ENCODE measurements around the gene FBXO45. TPM values are rescaled to one million over a fixed set of nuclear protein-coding genes. Genes with fewer than 3 reads are reported as not detected.

FBXO45 gene
- total and polyA plus RNA-seq, 2 donors (not counting 1 experiment from before 2014, with no cell fraction given), result 0.98 to 4.7 TPM

DNA sequence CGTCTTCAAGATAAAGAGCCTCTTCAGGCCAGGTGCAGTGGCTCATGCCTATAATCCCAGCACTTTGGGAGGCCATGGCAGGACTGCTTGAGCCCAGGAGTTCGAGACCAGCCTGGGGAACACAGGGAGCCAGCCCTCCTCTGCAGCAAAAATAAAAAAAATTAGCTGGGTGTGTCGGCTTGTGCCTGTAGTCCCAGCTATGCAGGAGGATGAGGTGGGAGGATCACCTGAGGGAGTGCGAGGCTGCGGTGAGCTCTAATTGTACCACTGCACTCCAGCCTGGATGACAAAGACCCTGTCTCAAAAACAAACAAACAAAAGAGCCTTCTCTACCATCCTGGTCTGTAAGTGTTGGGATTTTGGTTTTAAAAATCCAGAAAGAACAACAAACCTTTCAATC is 11.2 kb upstream of the FBXO45 start:
- peaks cover 10% of the 10 kb centered on the region for H3K79me2 ChIP-seq (ENCODE audit: control insufficient read depth, insufficient read depth, low read length)
- Mint-ChIP-seq H3K27ac (no peak overlapping the region), H3K4me3 (no peak overlapping the region), H3K9me3 (ENCODE audit: insufficient read depth) (no peaks in the 10 kb centered on the region), H3K4me1 (peaks cover 22% of the 10 kb centered on the region), H3K27me3 (no peaks in the 10 kb centered on the region)
- H4K20me1 ChIP-seq (ENCODE audit: control insufficient read depth, insufficient read depth, low read length, poor library complexity, severe bottlenecking), result no peaks in the 10 kb centered on the region
- no peaks in the 10 kb centered on the region for H3K9me3 ChIP-seq (ENCODE audit: control extremely low read depth in 1 of 3, control insufficient read depth in 2 of 3, insufficient read depth in 1 of 3, low read length in 2 of 3)
- DNase-seq, result no peak
- intact Hi-C loops (cut with micrococcal nuclease), result no loop called here
- H3K36me3 ChIP-seq (replicated peaks in 1 of 2; ENCODE audit: control extremely low read depth in 1 of 2, control insufficient read depth in 1 of 2, extremely low read depth in 1 of 2, insufficient read depth in 2 of 2, low read length in 1 of 2), result peaks cover 13 to 22% of the 10 kb centered on the region in 2 experiments
- TF ChIP-seq EZH2 (IDR thresholded peaks at IDR 0.05; ENCODE audit: borderline replicate concordance, insufficient read depth, low read depth, low read length, poor library complexity, severe bottlenecking), result no peak
- TF ChIP-seq, protein P1, sequence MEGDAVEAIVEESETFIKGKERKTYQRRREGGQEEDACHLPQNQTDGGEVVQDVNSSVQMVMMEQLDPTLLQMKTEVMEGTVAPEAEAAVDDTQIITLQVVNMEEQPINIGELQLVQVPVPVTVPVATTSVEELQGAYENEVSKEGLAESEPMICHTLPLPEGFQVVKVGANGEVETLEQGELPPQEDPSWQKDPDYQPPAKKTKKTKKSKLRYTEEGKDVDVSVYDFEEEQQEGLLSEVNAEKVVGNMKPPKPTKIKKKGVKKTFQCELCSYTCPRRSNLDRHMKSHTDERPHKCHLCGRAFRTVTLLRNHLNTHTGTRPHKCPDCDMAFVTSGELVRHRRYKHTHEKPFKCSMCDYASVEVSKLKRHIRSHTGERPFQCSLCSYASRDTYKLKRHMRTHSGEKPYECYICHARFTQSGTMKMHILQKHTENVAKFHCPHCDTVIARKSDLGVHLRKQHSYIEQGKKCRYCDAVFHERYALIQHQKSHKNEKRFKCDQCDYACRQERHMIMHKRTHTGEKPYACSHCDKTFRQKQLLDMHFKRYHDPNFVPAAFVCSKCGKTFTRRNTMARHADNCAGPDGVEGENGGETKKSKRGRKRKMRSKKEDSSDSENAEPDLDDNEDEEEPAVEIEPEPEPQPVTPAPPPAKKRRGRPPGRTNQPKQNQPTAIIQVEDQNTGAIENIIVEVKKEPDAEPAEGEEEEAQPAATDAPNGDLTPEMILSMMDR (IDR thresholded peaks at IDR 0.05), result no peak
- CTCF ChIA-PET, result interaction anchor here (0.7 kb wide), 1 partner anchor 22 kb away, joined by 3 read pairs; no protein-coding TSS in a partner anchor
- 83% methylated on average over 1 of the region's 5 CpGs for WGBS (ENCODE audit: insufficient coverage)
- no peak overlapping the region for H3K4me2 ChIP-seq (replicated peaks; ENCODE audit: low read depth, low read length, poor library complexity, severe bottlenecking)
- H3K27ac ChIP-seq (ENCODE audit: low read length in 2 of 2), result no peak overlapping the region
- H3K9ac ChIP-seq (ENCODE audit: low read length), result no peak overlapping the region
- no peak overlapping the region for H2AFZ ChIP-seq (ENCODE audit: insufficient read depth, low read depth, low read length, poor library complexity, severe bottlenecking)
- H3K4me3 ChIP-seq (ENCODE audit: control extremely low read depth in 1 of 5, extremely low read depth in 1 of 5, insufficient read depth in 1 of 5, low read depth in 2 of 5, low read length in 4 of 5), result no peak overlapping the region
- POLR2A ChIA-PET, result no interaction called here
- ATAC-seq (ENCODE audit: low read depth), result no peak
- H3K4me1 ChIP-seq (ENCODE audit: control insufficient read depth in 2 of 2, insufficient read depth in 2 of 2, low read length in 2 of 2), result peaks cover 17 to 20% of the 10 kb centered on the region in 2 donors
- no peaks in the 10 kb centered on the region for H3K27me3 ChIP-seq (replicated peaks in 1 of 4; ENCODE audit: control extremely low read depth in 1 of 4, control insufficient read depth in 3 of 4, insufficient read depth in 4 of 4, low read length in 3 of 4)

GRCh38 chr3:196558476-196558875 is 10.0 kb upstream of the FBXO45 start:
- DNase-seq, result no peak
- Mint-ChIP-seq H3K4me1 (peaks cover 22% of the 10 kb centered on the region), H3K9me3 (ENCODE audit: insufficient read depth) (no peaks in the 10 kb centered on the region)

More at GRCh38 chr3:196558476-196558875, 10.0 kb upstream of the FBXO45 start:
- no peak overlapping the region for H3K27ac ChIP-seq (ENCODE audit: low read length in 2 of 2)
- peaks cover 1% of the 10 kb centered on the region for H4K20me1 ChIP-seq (ENCODE audit: control insufficient read depth, insufficient read depth, low read length, poor library complexity, severe bottlenecking)
- peaks cover 14 to 19% of the 10 kb centered on the region in 2 donors for H3K4me1 ChIP-seq (ENCODE audit: control insufficient read depth in 2 of 2, insufficient read depth in 2 of 2, low read length in 2 of 2)
- no peak overlapping the region for H3K9ac ChIP-seq (ENCODE audit: low read length)
- Mint-ChIP-seq H3K27me3 (no peaks in the 10 kb centered on the region), H3K27ac (no peak overlapping the region), H3K4me3 (no peak overlapping the region)
- no peaks in the 10 kb centered on the region for H3K27me3 ChIP-seq (replicated peaks in 1 of 4; ENCODE audit: control extremely low read depth in 1 of 4, control insufficient read depth in 3 of 4, insufficient read depth in 4 of 4, low read length in 3 of 4)
- TF ChIP-seq EZH2 (IDR thresholded peaks at IDR 0.05; ENCODE audit: borderline replicate concordance, insufficient read depth, low read depth, low read length, poor library complexity, severe bottlenecking), result no peak
- TF ChIP-seq, protein P1 (IDR thresholded peaks at IDR 0.05), result no peak
- no peaks in the 10 kb centered on the region for H3K9me3 ChIP-seq (ENCODE audit: control extremely low read depth in 1 of 3, control insufficient read depth in 2 of 3, insufficient read depth in 1 of 3, low read length in 2 of 3)
- POLR2A ChIA-PET, result no interaction called here
- ATAC-seq (ENCODE audit: low read depth), result no peak
- H3K79me2 ChIP-seq (ENCODE audit: control insufficient read depth, insufficient read depth, low read length), result peaks cover 16% of the 10 kb centered on the region
- no peak overlapping the region for H3K4me3 ChIP-seq (ENCODE audit: control extremely low read depth in 1 of 5, extremely low read depth in 1 of 5, insufficient read depth in 1 of 5, low read depth in 2 of 5, low read length in 4 of 5)
- CTCF ChIA-PET, result interaction anchor here (0.5 kb wide), 1 partner anchor 15 kb away, joined by 3 read pairs; no protein-coding TSS in a partner anchor
- no peak overlapping the region for H2AFZ ChIP-seq (ENCODE audit: insufficient read depth, low read depth, low read length, poor library complexity, severe bottlenecking)
- H3K4me2 ChIP-seq (replicated peaks; ENCODE audit: low read depth, low read length, poor library complexity, severe bottlenecking), result no peak overlapping the region
- intact Hi-C loops (cut with micrococcal nuclease), result no loop called here
- H3K36me3 ChIP-seq (replicated peaks in 1 of 2; ENCODE audit: control extremely low read depth in 1 of 2, control insufficient read depth in 1 of 2, extremely low read depth in 1 of 2, insufficient read depth in 2 of 2, low read length in 1 of 2), result peaks cover 13 to 27% of the 10 kb centered on the region in 2 experiments
